HepG2 (cell line): ENCODE measurements around the gene TTLL11. TPM values are rescaled to one million over a fixed set of nuclear protein-coding genes. Genes with fewer than 3 reads are reported as not detected.
A peak's percentile ranks its signal among the peaks of the same experiment; 100 is the strongest.

ENCODE experiments used
- CREM ChIP-seq, 2 experiments: sonication (generic) in 1 of 2; formaldehyde crosslinking in 1 of 2; IDR thresholded peaks; 2 replicates each; pipeline versions ENCODE4 v1.4.0 to v1.6.1; 2016 to 2020; ENCODE audit warnings: antibody characterized with exemption in 1 of 2, mild to moderate bottlenecking in 1 of 2, missing genetic modification reagents in 1 of 2
- MYNN ChIP-seq: sonication (generic); formaldehyde crosslinking; IDR thresholded peaks from 2 replicates; pipeline ENCODE4 v1.4.0; 2020; ENCODE audit warnings: mild to moderate bottlenecking, low read depth, missing genetic modification reagents
- NFKB2 ChIP-seq: sonication (generic); formaldehyde crosslinking; IDR thresholded peaks from 2 replicates; pipeline ENCODE4 v1.4.0; 2020; ENCODE audit warnings: missing genetic modification reagents, borderline replicate concordance
- NR2C2 ChIP-seq: sonication (generic); formaldehyde crosslinking; IDR thresholded peaks from 2 replicates; pipeline ENCODE4 v1.4.0; 2020; ENCODE audit warnings: missing genetic modification reagents, mild to moderate bottlenecking, moderate library complexity, borderline replicate concordance
- PHB2 ChIP-seq: fragments of 450-650 bp; IDR thresholded peaks from 2 replicates; pipeline ENCODE4 v1.6.1; 2018; ENCODE audit not compliant: partially characterized antibody
- REL ChIP-seq: sonication (generic); formaldehyde crosslinking; conservative IDR thresholded peaks from 2 replicates; pipeline ENCODE4 v1.8.0; 2022; ENCODE audit warnings: mild to moderate bottlenecking, missing genetic modification reagents, moderate library complexity
- RORA ChIP-seq: sonication (generic); formaldehyde crosslinking; IDR thresholded peaks from 2 replicates; pipeline ENCODE4 v1.5.0; 2020; ENCODE audit warnings: mild to moderate bottlenecking, missing genetic modification reagents, moderate library complexity
- SMAD9 ChIP-seq: sonication (generic); formaldehyde crosslinking; IDR thresholded peaks from 2 replicates; pipeline ENCODE4 v1.5.1; 2020; ENCODE audit warnings: mild to moderate bottlenecking, missing genetic modification reagents
- SRF ChIP-seq: IDR thresholded peaks from 2 replicates; pipeline ENCODE4 v1.6.1; 2011; ENCODE audit warnings: mild to moderate bottlenecking, low read depth, low read length, moderate library complexity
- SRY ChIP-seq: sonication (generic); formaldehyde crosslinking; IDR thresholded peaks from 2 replicates; pipeline ENCODE4 v1.8.0; 2022; ENCODE audit warnings: mild to moderate bottlenecking, missing genetic modification reagents
- SUZ12 ChIP-seq: fragments of 150-350 bp; IDR thresholded peaks from 2 replicates; pipeline ENCODE4 v1.6.1; 2014; ENCODE audit warnings: low read depth, low read length
- ZNF263 ChIP-seq: sonication (generic); formaldehyde crosslinking; IDR thresholded peaks from 2 replicates; pipeline ENCODE4 v1.4.0; 2020; ENCODE audit warnings: missing genetic modification reagents
- ZNF331 ChIP-seq: sonication (generic); formaldehyde crosslinking; IDR thresholded peaks from 2 replicates; pipeline ENCODE4 v1.4.0; 2020; ENCODE audit warnings: missing genetic modification reagents
- ZNF589 ChIP-seq: sonication (generic); formaldehyde crosslinking; conservative IDR thresholded peaks from 2 replicates; pipeline ENCODE4 v1.8.0; 2022; ENCODE audit warnings: mild to moderate bottlenecking, moderate library complexity, missing genetic modification reagents
- ZNF660 ChIP-seq: sonication (generic); formaldehyde crosslinking; IDR thresholded peaks from 2 replicates; pipeline ENCODE4 v1.5.1; 2020; ENCODE audit warnings: mild to moderate bottlenecking, low read depth, missing genetic modification reagents, borderline replicate concordance
- ZNF777 ChIP-seq: sonication (generic); formaldehyde crosslinking; IDR thresholded peaks from 2 replicates; pipeline ENCODE4 v1.4.0; 2020; ENCODE audit warnings: missing genetic modification reagents
- ZSCAN21 ChIP-seq: sonication (generic); formaldehyde crosslinking; IDR thresholded peaks from 2 replicates; pipeline ENCODE4 v1.8.0; 2022; ENCODE audit warnings: mild to moderate bottlenecking, missing genetic modification reagents, moderate library complexity, borderline replicate concordance
- ZSCAN5A ChIP-seq: sonication (generic); formaldehyde crosslinking; IDR thresholded peaks from 2 replicates; pipeline ENCODE4 v1.8.0; 2022; ENCODE audit warnings: mild to moderate bottlenecking, missing genetic modification reagents, borderline replicate concordance
- polyA plus RNA-seq, 8 experiments: library from polyadenylated mRNA; depleted of rRNA in 3 of 8; stranded (reverse) in 7 of 8; unstranded in 1 of 8; fragments of >200 nt; fragmentation: Illumina TruSeq in 4 of 8; extraction: Trizol in 4 of 8; gene quantifications; 2 replicates each; pipeline versions ENCODE4 v1.2.1 to v1.2.3, GENCODE V29; 2011 to 2016; ENCODE audit warnings: low read depth in 4 of 8, missing spikeins in 1 of 8, mixed read lengths in 1 of 8; ENCODE audit not compliant: insufficient read depth in 1 of 8
- total RNA-seq, 5 experiments: library from RNA; depleted of rRNA; stranded (reverse); fragments of >200 nt; fragmentation: Illumina TruSeq; extraction: Trizol; gene quantifications; 2 replicates each; pipeline ENCODE4 v1.2.3, GENCODE V29; 2016; ENCODE audit warnings: low read depth in 1 of 5
- TF ChIP-seq, protein P1 (sequence below): sonication (generic); formaldehyde crosslinking; IDR thresholded peaks from 2 replicates; pipeline ENCODE4 v1.8.1; 2023; ENCODE audit warnings: mild to moderate bottlenecking, missing genetic modification reagents, borderline replicate concordance
- TF ChIP-seq, protein P2 (sequence below): sonication (generic); formaldehyde crosslinking; IDR thresholded peaks from 2 replicates; pipeline ENCODE4 v1.5.0; 2020; ENCODE audit warnings: missing genetic modification reagents
- TF ChIP-seq, protein P3 (sequence below): sonication (generic); formaldehyde crosslinking; IDR thresholded peaks from 2 replicates; pipeline ENCODE4 v1.5.0; 2020; ENCODE audit warnings: mild to moderate bottlenecking, missing genetic modification reagents
- TF ChIP-seq, protein P4 (sequence below): sonication (generic); formaldehyde crosslinking; IDR thresholded peaks from 2 replicates; pipeline ENCODE4 v1.4.0; 2020; ENCODE audit warnings: missing genetic modification reagents

The TTLL11 gene
- total and polyA plus RNA-seq, 2 of the 13 experiments (the other 11 are each of a cell fraction or from before 2014, with no cell fraction given), result 4.5 to 5.2 TPM

- TF ChIP-seq, protein P1, sequence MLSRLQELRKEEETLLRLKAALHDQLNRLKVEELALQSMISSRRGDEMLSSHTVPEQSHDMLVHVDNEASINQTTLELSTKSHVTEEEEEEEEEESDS (CRISPR knock-in tag), result no peak
- TF ChIP-seq MYNN (no peak), ZNF331 (0 out of 2 replicates have a peak, but pooled peaks have one; percentile 60), CREM (IDR thresholded peaks at IDR 0.05) (no peak), CREM (CRISPR knock-in tag; IDR thresholded peaks at IDR 0.05) (no peak), NFKB2 (CRISPR knock-in tag) (0 out of 2 replicates have a peak, but pooled peaks have one; percentile 23), SRY (CRISPR knock-in tag) (no peak), SRF (no peak), ZSCAN5A (CRISPR knock-in tag) (no peak), PHB2 (no peak), ZSCAN21 (CRISPR knock-in tag) (peak; percentile 51; the same call in 1 of the 2 replicates), RORA (no peak), SUZ12 (no peak), ZNF660 (CRISPR knock-in tag) (no peak), REL (no peak), NR2C2 (peak; percentile 61; the same call in 1 of the 2 replicates), ZNF263 (CRISPR knock-in tag) (no peak), ZNF589 (CRISPR knock-in tag) (no peak), ZNF777 (no peak), SMAD9 (CRISPR knock-in tag) (no peak)
- TF ChIP-seq, protein P2, sequence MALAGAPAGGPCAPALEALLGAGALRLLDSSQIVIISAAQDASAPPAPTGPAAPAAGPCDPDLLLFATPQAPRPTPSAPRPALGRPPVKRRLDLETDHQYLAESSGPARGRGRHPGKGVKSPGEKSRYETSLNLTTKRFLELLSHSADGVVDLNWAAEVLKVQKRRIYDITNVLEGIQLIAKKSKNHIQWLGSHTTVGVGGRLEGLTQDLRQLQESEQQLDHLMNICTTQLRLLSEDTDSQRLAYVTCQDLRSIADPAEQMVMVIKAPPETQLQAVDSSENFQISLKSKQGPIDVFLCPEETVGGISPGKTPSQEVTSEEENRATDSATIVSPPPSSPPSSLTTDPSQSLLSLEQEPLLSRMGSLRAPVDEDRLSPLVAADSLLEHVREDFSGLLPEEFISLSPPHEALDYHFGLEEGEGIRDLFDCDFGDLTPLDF (CRISPR knock-in tag), result no peak
- TF ChIP-seq, protein P3, sequence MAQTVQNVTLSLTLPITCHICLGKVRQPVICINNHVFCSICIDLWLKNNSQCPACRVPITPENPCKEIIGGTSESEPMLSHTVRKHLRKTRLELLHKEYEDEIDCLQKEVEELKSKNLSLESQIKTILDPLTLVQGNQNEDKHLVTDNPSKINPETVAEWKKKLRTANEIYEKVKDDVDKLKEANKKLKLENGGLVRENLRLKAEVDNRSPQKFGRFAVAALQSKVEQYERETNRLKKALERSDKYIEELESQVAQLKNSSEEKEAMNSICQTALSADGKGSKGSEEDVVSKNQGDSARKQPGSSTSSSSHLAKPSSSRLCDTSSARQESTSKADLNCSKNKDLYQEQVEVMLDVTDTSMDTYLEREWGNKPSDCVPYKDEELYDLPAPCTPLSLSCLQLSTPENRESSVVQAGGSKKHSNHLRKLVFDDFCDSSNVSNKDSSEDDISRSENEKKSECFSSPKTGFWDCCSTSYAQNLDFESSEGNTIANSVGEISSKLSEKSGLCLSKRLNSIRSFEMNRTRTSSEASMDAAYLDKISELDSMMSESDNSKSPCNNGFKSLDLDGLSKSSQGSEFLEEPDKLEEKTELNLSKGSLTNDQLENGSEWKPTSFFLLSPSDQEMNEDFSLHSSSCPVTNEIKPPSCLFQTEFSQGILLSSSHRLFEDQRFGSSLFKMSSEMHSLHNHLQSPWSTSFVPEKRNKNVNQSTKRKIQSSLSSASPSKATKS (CRISPR knock-in tag), result no peak
- TF ChIP-seq, protein P4, sequence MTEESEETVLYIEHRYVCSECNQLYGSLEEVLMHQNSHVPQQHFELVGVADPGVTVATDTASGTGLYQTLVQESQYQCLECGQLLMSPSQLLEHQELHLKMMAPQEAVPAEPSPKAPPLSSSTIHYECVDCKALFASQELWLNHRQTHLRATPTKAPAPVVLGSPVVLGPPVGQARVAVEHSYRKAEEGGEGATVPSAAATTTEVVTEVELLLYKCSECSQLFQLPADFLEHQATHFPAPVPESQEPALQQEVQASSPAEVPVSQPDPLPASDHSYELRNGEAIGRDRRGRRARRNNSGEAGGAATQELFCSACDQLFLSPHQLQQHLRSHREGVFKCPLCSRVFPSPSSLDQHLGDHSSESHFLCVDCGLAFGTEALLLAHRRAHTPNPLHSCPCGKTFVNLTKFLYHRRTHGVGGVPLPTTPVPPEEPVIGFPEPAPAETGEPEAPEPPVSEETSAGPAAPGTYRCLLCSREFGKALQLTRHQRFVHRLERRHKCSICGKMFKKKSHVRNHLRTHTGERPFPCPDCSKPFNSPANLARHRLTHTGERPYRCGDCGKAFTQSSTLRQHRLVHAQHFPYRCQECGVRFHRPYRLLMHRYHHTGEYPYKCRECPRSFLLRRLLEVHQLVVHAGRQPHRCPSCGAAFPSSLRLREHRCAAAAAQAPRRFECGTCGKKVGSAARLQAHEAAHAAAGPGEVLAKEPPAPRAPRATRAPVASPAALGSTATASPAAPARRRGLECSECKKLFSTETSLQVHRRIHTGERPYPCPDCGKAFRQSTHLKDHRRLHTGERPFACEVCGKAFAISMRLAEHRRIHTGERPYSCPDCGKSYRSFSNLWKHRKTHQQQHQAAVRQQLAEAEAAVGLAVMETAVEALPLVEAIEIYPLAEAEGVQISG, result 0 out of 2 replicates have a peak, but pooled peaks have one; percentile 26
These were observed 107.2 kb downstream of the TTLL11 start (continued) for GRCh38 chr9:121985792-121986494.
